ENCODE data around the gene SLC10A3. TPM values are rescaled to one million over a fixed set of nuclear protein-coding genes. Genes with fewer than 3 reads are reported as not detected.

Gene SLC10A3
- total RNA-seq, 1 donor from 2014 or later: 7.4 TPM

DNA sequence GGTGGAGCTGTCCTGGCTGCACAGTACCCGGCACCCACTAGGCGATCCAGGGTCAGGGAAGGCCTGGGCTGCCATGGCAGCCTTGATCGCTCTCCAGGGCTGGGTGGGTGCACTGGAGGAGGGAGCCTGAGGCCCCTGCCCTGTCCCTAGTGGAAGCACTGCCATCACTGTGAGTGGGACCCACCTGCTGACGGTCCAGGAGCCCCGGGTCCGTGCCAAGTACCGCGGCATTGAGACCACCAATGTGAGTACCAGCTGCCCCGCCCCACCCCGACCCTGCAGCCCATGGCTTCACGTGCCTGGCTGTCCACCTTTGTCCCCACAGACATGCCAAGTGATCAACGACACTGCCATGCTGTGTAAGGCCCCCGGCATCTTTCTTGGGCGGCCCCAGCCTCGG, 23.5 kb downstream of the SLC10A3 start:
- no peaks in the 10 kb centered on the region for H3K27me3 ChIP-seq (ENCODE audit: control insufficient read depth, insufficient read depth, low read length)
- H3K36me3 ChIP-seq (ENCODE audit: control insufficient read depth, insufficient read depth, low read length): peaks cover 41% of the 10 kb centered on the region
- TF ChIP-seq, protein P1, sequence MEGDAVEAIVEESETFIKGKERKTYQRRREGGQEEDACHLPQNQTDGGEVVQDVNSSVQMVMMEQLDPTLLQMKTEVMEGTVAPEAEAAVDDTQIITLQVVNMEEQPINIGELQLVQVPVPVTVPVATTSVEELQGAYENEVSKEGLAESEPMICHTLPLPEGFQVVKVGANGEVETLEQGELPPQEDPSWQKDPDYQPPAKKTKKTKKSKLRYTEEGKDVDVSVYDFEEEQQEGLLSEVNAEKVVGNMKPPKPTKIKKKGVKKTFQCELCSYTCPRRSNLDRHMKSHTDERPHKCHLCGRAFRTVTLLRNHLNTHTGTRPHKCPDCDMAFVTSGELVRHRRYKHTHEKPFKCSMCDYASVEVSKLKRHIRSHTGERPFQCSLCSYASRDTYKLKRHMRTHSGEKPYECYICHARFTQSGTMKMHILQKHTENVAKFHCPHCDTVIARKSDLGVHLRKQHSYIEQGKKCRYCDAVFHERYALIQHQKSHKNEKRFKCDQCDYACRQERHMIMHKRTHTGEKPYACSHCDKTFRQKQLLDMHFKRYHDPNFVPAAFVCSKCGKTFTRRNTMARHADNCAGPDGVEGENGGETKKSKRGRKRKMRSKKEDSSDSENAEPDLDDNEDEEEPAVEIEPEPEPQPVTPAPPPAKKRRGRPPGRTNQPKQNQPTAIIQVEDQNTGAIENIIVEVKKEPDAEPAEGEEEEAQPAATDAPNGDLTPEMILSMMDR (IDR thresholded peaks at IDR 0.05; ENCODE audit: insufficient read depth, low read length, severe bottlenecking): no peak
- DNase-seq (ENCODE audit: low read depth): no peak
- H3K4me3 ChIP-seq (ENCODE audit: low read depth, low read length): no peak overlapping the region
- FAIRE-seq: no peak

DNA sequence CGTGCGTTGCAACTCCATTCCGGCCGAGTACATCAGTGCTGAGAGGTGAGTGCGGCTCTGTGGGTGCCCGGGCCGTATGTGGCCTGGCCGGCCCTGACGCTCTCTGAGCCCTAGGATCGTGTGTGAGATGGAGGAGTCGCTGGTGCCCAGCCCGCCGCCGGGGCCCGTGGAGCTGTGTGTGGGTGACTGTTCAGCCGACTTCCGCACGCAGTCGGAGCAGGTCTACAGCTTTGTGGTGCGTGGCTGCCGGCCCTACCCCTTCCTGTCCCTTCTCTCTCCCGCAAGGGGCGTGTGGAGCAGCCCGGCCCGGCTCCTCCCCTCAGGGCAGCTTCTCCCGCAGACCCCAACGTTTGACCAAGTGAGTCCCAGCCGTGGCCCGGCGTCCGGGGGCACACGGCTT, 24.4 kb downstream of the SLC10A3 start:
- DNase-seq (ENCODE audit: low read depth) (no peak), FAIRE-seq (no peak)
- Histone ChIP-seq H3K27me3 (ENCODE audit: control insufficient read depth, insufficient read depth, low read length) (no peaks in the 10 kb centered on the region), H3K4me3 (ENCODE audit: low read depth, low read length) (no peak overlapping the region), H3K36me3 (ENCODE audit: control insufficient read depth, insufficient read depth, low read length) (peaks cover 36% of the 10 kb centered on the region)
- TF ChIP-seq, protein P1 (IDR thresholded peaks at IDR 0.05; ENCODE audit: insufficient read depth, low read length, severe bottlenecking): no peak

DNA sequence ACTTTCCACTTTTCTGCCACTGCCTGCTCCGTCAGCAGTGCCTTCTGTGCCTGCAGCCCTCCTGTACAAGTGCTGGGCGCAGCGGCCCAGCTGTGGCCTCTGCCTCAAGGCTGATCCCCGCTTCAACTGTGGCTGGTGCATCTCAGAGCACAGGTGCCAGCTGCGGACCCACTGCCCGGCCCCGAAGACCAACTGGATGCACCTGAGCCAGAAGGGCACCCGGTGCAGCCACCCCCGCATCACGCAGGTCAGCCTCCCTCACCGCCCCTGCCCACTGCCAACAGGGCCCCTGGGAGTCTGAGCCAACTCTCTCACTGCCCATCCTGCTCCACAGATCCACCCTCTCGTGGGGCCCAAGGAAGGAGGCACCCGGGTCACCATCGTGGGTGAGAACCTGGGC, 24.8 kb downstream of the SLC10A3 start:
- Histone ChIP-seq H3K4me3 (ENCODE audit: low read depth, low read length) (no peak overlapping the region), H3K36me3 (ENCODE audit: control insufficient read depth, insufficient read depth, low read length) (peaks cover 36% of the 10 kb centered on the region), H3K27me3 (ENCODE audit: control insufficient read depth, insufficient read depth, low read length) (no peaks in the 10 kb centered on the region)
- TF ChIP-seq, protein P1 (IDR thresholded peaks at IDR 0.05; ENCODE audit: insufficient read depth, low read length, severe bottlenecking): no peak
- FAIRE-seq (no peak), DNase-seq (ENCODE audit: low read depth) (no peak)

DNA sequence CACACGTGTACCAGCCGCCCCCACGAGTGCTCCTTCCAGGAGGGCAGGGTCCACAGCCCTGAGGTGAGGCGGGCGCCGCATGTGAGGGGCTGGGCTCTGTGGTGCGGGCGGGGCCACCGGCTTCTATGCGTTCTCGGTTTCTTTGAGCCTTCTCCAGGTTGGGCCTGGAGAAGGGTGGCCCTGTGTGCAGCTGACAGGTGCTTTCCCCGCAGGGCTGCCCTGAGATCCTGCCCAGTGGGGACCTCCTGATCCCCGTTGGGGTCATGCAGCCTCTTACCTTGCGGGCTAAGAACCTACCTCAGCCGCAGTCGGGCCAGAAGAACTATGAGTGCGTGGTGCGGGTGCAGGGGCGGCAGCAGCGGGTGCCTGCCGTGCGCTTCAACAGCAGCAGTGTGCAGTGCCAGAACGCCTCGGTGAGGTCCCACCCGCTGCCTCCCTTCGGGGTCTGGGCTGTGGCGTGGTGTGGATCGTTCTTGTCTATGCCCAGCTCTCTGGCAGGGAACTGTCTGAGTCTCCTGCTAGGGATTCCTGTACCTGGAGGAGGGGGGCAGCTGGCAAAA, 25.5 kb downstream of the SLC10A3 start:
- H3K27me3 ChIP-seq (ENCODE audit: control insufficient read depth, insufficient read depth, low read length): no peaks in the 10 kb centered on the region
- H3K4me3 ChIP-seq (ENCODE audit: low read depth, low read length): no peak overlapping the region
- TF ChIP-seq, protein P1 (IDR thresholded peaks at IDR 0.05; ENCODE audit: insufficient read depth, low read length, severe bottlenecking): no peak
- no peak for FAIRE-seq
- peaks cover 37% of the 10 kb centered on the region for H3K36me3 ChIP-seq (ENCODE audit: control insufficient read depth, insufficient read depth, low read length)
- no peak for DNase-seq (ENCODE audit: low read depth)

DNA sequence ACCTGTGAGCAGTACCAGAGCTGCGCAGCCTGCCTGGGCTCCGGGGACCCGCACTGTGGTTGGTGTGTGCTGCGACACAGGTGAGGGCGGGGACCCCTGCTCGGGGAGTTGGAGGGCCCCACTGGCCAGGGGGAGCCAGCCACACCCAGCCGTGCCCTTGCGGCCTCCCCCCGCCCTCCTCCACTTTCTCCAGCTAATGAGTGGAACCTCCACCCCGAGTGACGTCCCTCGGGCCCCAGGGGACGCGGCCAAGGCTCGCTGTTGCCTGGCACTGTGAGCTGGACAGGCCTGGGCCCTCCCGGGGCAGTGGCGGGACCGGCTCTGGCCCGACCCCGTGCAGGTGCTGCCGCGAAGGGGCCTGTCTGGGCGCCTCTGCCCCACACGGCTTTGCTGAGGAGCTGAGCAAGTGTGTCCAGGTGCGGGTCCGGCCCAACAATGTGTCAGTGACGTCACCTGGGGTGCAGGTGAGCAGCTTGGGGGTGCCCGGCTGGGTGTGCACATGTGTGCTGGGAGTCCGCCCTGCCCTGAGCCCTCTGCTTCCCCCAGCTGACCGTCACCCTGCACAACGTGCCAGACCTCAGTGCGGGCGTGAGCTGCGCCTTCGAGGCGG, 26.7 kb downstream of the SLC10A3 start:
- DNase-seq (ENCODE audit: low read depth) (no peak), FAIRE-seq (no peak)
- Histone ChIP-seq H3K27me3 (ENCODE audit: control insufficient read depth, insufficient read depth, low read length) (no peaks in the 10 kb centered on the region), H3K4me3 (ENCODE audit: low read depth, low read length) (no peak overlapping the region), H3K36me3 (ENCODE audit: control insufficient read depth, insufficient read depth, low read length) (peaks cover 30% of the 10 kb centered on the region)
- TF ChIP-seq, protein P1 (IDR thresholded peaks at IDR 0.05; ENCODE audit: insufficient read depth, low read length, severe bottlenecking): no peak

DNA sequence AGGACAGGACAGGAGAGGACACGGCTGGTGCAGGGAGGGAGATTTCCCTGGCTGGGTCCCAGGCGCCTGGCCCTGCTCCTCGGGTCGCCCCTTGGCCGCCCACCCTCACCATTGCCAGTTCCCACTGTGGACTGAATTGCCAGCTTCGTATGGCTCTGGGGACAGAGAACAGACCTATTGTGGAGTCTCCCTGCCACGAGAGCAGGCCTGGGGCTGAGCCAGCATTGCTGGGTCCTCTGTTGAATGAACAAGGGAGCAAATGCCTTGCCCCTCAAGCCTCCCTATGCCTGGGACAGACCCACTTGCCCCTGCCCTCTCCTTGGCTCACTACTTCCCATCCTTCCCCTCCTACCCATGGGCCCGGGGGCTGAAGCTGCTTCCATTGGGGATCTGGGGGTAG, 28.0 kb downstream of the SLC10A3 start:
- H3K4me3 ChIP-seq (ENCODE audit: low read depth, low read length): no peak overlapping the region
- DNase-seq (ENCODE audit: low read depth) (no peak), FAIRE-seq (no peak)
- H3K27me3 ChIP-seq (ENCODE audit: control insufficient read depth, insufficient read depth, low read length): no peaks in the 10 kb centered on the region
- TF ChIP-seq, protein P1 (IDR thresholded peaks at IDR 0.05; ENCODE audit: insufficient read depth, low read length, severe bottlenecking): no peak
- H3K36me3 ChIP-seq (ENCODE audit: control insufficient read depth, insufficient read depth, low read length): peaks cover 25% of the 10 kb centered on the region
